BE2C (cell line): ENCODE results near the gene TNFAIP2.

Experiments used
- DNase-seq: peaks from one replicate; pipeline ENCODE4 v3.0.0-alpha.2; 2020
- H3K27me3 ChIP-seq: fragments of 250-450 bp; sonication (Bioruptor Pico); 2 replicates; pipeline ENCODE4 v1.5.1; 2020; ENCODE audit warnings: mild to moderate bottlenecking
- H3K36me3 ChIP-seq: fragments of 250-450 bp; sonication (Bioruptor Pico); 2 replicates; pipeline ENCODE4 v1.5.1; 2020; ENCODE audit warnings: mild to moderate bottlenecking
- H3K4me1 ChIP-seq: fragments of 250-450 bp; sonication (Bioruptor Pico); 2 replicates; pipeline ENCODE4 v1.5.1; 2020
- H3K4me3 ChIP-seq: 2 replicates; pipeline ENCODE4 v1.5.1; 2011; ENCODE audit warnings: low read depth, low read length
- H3K9me3 ChIP-seq: fragments of 250-450 bp; sonication (Bioruptor Pico); 2 replicates; pipeline ENCODE4 v1.5.1; 2020
- CTCF ChIP-seq: IDR thresholded peaks from 2 replicates; pipeline ENCODE4 v1.5.1; 2012; ENCODE audit warnings: mild to moderate bottlenecking, low read depth, low read length

Gene TNFAIP2

GRCh38 chr14:103121121-103121845 is 2.0 kb upstream of the TNFAIP2 start:
- no peak for TF ChIP-seq CTCF
- Histone ChIP-seq H3K4me1 (peaks cover 20% of the 10 kb centered on the region), H3K27me3 (no peaks in the 10 kb centered on the region), H3K9me3 (no peaks in the 10 kb centered on the region), H3K4me3 (peak overlapping the region; percentile 14; the same call in 1 of the 2 replicates), H3K36me3 (no peaks in the 10 kb centered on the region)
- peak; percentile 58 for DNase-seq

- no peaks in the 10 kb centered on the region for H3K36me3 ChIP-seq
- peak overlapping the region; percentile 43 for H3K4me3 ChIP-seq
- H3K4me1 ChIP-seq = peaks cover 22% of the 10 kb centered on the region
- peaks cover 3% of the 10 kb centered on the region; the same call in 1 of the 2 replicates for H3K27me3 ChIP-seq
- H3K9me3 ChIP-seq = no peaks in the 10 kb centered on the region
- DNase-seq = peak; percentile 97
- no peak for TF ChIP-seq CTCF
Measured at GRCh38 chr14:103121846-103122584, 1.2 kb upstream of the TNFAIP2 start.

GRCh38 chr14:103122585-103122946 is 695 bp upstream of the TNFAIP2 start:
- Histone ChIP-seq H3K4me1 (peaks cover 22% of the 10 kb centered on the region), H3K4me3 (peak overlapping the region; percentile 43)

GRCh38 chr14:103123634-103124500 is 606 bp downstream of the TNFAIP2 start:
- Histone ChIP-seq H3K4me3 (no peak overlapping the region), H3K36me3 (no peaks in the 10 kb centered on the region), H3K27me3 (peaks cover 3% of the 10 kb centered on the region; the same call in 1 of the 2 replicates), H3K9me3 (no peaks in the 10 kb centered on the region), H3K4me1 (peaks cover 22% of the 10 kb centered on the region)
- DNase-seq = no peak
- 0 out of 2 replicates have a peak, but pooled peaks have one; percentile 3 for TF ChIP-seq CTCF

More at GRCh38 chr14:103122585-103122946, 695 bp upstream of the TNFAIP2 start:
- H3K36me3 ChIP-seq = no peaks in the 10 kb centered on the region
- TF ChIP-seq CTCF = no peak
- H3K27me3 ChIP-seq = peaks cover 3% of the 10 kb centered on the region; the same call in 1 of the 2 replicates
- DNase-seq = peak; percentile 72
- H3K9me3 ChIP-seq = no peaks in the 10 kb centered on the region

GRCh38 chr14:103124501-103125001 is 1.3 kb downstream of the TNFAIP2 start:
- Histone ChIP-seq H3K36me3 (no peaks in the 10 kb centered on the region), H3K9me3 (no peaks in the 10 kb centered on the region), H3K4me3 (no peak overlapping the region), H3K27me3 (peaks cover 3% of the 10 kb centered on the region; the same call in 1 of the 2 replicates), H3K4me1 (peaks cover 26% of the 10 kb centered on the region)
- no peak for TF ChIP-seq CTCF
- no peak for DNase-seq
